Brain pericyte (primary cell): ENCODE data around the gene OTOP3.

ENCODE experiments used
- DNase-seq: peaks from one replicate; pipeline ENCODE4 v3.0.0-alpha.2; 2012; ENCODE audit warnings: low read depth, low spot score

OTOP3 gene

GRCh38 chr17:74939534-74939933 lies 3.8 kb downstream of the OTOP3 start:
- no peak for DNase-seq

GRCh38 chr17:74941128-74941725 lies 5.5 kb downstream of the OTOP3 start:
- no peak for DNase-seq

GRCh38 chr17:74943808-74944522 lies 8.3 kb downstream of the OTOP3 start:
- DNase-seq: no peak

DNA sequence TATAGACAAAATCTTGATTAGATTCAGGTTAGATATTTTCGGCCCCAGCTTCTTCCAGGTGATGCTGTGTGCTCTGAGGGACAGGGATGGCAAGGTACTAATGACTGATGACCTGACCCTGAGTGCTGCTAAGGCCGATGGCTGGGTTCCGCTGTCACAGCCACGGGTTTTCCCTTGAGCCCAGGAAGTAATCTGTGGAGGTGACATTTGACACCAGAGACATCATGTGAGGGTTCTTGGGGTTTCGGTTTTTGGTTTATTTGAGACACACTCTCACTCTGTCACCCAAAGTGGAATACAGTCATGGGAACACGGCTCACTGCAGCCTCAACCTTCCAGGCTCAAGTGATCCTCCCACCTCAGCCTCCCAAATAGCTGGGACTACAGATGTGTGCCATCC lies 9.8 kb downstream of the OTOP3 start:
- no peak for DNase-seq

DNA sequence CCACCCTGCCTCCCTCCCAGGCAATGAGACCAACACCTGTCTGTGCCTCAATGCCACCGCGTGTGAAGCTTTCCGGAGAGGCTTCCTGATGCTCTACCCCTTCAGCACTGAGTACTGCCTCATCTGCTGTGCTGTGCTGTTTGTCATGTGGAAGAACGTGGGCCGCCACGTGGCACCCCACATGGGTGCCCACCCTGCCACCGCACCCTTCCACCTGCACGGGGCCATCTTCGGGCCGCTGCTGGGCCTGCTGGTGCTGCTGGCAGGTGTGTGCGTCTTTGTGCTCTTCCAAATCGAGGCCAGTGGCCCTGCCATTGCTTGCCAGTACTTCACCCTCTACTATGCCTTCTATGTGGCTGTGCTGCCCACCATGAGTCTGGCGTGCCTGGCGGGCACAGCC lies 10.9 kb downstream of the OTOP3 start:
- DNase-seq: no peak

DNA sequence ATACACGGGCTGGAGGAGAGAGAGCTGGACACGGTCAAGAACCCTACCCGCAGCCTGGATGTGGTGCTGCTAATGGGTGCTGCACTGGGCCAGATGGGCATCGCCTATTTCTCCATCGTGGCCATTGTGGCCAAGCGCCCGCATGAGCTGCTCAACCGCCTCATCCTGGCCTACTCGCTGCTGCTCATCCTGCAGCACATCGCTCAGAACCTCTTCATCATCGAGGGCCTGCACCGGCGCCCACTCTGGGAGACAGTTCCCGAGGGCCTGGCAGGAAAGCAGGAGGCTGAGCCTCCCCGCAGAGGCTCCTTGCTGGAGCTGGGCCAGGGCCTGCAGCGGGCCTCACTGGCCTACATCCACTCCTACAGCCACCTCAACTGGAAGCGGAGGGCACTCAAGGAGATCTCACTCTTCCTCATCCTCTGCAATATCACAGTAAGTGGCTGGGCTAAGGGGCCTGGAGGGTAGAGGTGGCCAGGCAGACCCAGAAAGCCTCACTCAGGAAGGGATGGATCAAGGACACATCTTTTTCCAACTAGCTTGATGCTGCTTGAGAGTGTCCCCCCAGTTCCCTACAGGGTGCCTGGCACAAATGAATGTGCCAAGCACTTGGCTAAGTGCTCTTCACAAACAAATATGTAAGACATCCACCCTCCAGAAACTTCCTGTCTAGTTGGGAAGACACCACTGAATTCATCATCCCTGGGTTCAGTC lies 11.5 kb downstream of the OTOP3 start:
- DNase-seq: no peak

GRCh38 chr17:74949455-74950115 lies 13.9 kb downstream of the OTOP3 start:
- no peak for DNase-seq

DNA sequence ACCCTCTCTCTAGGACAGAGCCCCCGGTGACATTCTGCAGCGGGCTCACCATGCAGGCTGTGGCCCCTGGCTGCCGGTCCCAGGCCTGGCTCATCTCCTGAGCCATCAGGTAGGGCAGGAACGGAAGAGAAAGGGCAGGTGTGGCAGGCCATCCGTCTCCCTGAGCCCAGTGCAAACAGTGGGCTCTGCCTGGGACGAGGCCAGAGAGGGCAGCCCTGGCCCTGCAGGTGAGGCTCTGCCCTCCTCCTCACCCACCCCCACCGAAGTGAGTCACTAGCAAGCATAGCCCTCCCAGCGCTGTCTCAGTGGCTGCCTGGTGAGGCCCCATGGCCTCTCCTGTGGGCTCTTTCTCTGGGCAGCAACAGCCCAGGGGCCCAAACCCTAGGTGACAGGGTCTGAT lies 14.5 kb downstream of the OTOP3 start:
- DNase-seq: no peak

GRCh38 chr17:74951065-74951464 lies 15.4 kb downstream of the OTOP3 start:
- no peak for DNase-seq

- DNase-seq: no peak
Measured at GRCh38 chr17:74951680-74952421, 16.2 kb downstream of the OTOP3 start.

- no peak for DNase-seq
Measured at GRCh38 chr17:74952431-74953133, 16.9 kb downstream of the OTOP3 start.

DNA sequence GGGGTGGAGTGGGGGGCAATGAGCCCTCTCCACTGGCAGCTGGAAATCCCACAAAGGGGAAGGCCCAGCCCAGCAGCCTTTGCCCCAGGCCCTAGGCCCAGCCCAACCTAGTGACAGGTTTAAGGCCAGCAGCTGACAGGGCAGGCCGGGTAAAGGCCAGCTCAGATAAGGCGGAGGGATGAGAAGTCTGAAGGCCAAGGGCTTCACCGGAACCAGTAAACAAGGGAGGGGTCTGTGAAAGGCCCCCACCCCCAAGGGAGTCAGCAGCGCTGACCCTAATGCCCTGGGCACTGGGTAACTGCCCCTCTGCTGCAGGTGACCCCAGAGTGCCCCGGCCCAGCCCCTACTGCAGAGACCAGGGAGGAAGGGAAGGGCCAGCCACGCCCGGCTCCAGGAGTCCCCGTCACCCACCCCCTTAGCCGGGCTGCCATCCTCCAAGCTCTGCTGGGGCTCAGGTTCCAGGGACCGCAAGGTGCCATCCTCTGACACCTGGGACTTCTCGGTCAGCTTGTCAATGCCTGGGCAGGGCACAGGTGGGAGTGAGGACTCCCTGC lies 17.5 kb downstream of the OTOP3 start:
- DNase-seq: no peak

GRCh38 chr17:74954115-74954514 lies 18.4 kb downstream of the OTOP3 start:
- no peak for DNase-seq

GRCh38 chr17:74954665-74955421 lies 19.1 kb downstream of the OTOP3 start:
- DNase-seq: no peak

GRCh38 chr17:74956093-74956492 lies 20.4 kb downstream of the OTOP3 start:
- DNase-seq: no peak

DNA sequence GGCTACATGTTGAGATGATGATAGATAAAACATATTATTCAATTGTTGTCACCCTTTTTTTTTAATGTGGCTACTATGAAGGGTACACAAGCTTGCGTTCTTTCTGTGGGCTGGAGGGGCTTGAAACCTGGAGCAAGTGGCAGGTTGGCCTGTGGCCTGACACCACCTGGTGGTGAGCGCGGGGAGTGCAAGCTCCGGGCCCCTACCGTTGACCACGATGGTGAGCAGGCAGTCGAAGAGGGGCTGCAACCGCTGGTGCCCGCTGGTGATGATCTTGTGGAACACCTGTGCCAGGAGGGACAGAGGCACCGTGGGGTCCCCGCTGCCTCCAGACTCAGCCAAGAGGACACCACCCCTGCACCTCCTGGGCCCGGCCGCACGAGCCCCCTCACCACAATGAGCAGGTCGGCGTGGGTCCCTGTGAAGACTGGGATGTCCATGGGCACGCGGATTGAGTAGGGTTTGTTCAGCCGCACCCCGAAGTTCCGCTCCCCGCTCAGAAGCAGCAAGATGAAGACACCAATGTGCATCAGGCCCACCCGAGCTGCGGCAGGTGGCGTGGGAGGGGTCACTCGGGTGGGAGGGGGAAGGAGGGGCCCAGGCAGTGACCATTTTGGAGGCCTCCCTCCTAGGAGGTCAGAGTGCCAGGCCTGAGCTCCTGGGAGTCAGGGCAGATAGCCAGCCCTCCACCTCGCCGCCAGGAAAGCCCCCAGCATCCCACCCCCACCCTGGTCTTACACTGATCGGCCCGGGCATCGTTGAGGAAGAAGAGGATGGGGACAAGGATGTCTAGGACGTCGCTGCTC lies 22.4 kb downstream of the OTOP3 start:
- no peak for DNase-seq

DNA sequence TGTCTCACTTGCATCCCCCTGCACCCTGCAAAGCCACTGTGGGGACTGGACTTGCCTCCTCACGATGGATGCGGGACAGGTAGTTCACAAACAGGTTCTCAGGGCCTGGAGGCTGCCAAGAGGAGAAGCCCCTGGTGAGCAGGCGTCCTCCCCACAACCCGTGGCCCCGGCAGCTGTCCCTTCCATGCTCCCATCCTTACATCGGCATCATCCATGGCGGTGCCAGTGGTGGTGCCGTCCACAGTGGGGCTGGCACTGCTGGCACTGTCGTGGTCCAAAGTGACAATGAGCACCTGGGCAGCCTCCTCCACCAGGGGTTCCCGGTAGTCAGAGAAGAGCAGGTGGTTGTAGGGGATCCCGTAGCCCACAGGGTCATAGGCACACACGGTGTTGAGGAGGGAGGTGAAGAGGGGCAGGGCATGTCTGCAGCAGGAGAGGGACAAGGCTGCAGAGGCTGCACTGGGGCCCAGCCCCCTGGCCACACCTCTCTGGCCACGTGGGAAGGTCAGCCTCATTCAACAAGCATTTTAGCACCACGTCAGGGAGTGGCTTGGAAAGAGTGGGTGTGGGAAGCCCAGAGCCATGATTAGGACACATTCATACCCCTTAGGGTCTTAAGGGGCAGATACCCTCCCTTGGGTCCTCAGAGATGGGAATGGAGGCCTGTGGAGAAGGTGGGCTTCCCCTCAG lies 24.3 kb downstream of the OTOP3 start:
- DNase-seq: no peak

- no peak for DNase-seq
Measured at GRCh38 chr17:74960570-74961342, 25.1 kb downstream of the OTOP3 start.
